Left renal cortex interstitium (tissue), 4 donors: Measurements from ENCODE around the gene NT5C1B. TPM values are rescaled to one million over a fixed set of nuclear protein-coding genes. Genes with fewer than 3 reads are reported as not detected.

Experiments used
- DNase-seq, 4 donors: peaks; one replicate each; pipeline ENCODE4 v3.0.0-alpha.2; 2013; ENCODE audit warnings: low read depth in 4 of 4, low spot score in 2 of 4, missing footprints in 1 of 4
- polyA plus RNA-seq, 4 donors: library from polyadenylated mRNA; unstranded; fragments of 120-200 nt; gene quantifications; one replicate each; pipeline ENCODE4 v1.2.1, GENCODE V29; 2013; ENCODE audit not compliant: insufficient read length in 4 of 4

NT5C1B gene
- polyA plus RNA-seq, 4 donors = 0.72 to 1.2 (median 0.92) TPM

DNA sequence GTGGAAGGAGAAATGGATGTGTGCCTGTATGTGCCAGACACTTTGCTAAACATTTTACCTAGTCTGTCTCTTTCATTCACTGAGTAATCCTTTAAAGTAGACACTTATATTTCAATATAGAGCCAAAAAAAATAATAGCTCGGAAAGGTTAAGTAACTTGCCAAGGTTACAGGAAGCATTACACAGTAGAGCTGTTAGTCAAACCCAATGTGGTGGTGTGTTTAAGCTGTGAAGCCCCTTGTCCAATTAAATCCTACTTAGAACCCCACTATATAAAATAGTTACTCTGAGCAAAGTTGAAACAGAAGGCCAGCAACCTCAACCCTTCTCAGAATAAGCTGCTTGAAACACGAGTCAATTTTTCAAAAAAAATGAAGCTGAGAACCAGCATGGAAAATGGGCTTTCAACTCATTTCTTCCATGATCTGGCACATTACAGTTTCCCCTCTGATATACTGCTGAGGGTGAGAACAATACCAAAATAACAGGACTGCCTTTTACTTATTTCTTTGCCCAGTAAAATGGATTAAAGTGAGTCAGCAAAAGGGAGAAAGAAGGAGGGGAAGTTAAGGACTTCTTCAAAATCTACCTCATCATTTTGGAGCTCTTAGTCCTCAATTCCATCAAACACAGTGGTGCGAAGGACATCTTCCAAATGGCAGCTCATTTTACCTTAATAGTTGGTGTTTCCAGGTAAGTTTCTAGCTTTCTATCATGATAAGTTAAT lies 36.9 kb downstream of the NT5C1B start:
- no peak for DNase-seq

- no peak for DNase-seq
These were observed 37.7 kb downstream of the NT5C1B start for GRCh38 chr2:18551623-18552022.

GRCh38 chr2:18551169-18551568 lies 38.2 kb downstream of the NT5C1B start:
- DNase-seq = no peak

DNA sequence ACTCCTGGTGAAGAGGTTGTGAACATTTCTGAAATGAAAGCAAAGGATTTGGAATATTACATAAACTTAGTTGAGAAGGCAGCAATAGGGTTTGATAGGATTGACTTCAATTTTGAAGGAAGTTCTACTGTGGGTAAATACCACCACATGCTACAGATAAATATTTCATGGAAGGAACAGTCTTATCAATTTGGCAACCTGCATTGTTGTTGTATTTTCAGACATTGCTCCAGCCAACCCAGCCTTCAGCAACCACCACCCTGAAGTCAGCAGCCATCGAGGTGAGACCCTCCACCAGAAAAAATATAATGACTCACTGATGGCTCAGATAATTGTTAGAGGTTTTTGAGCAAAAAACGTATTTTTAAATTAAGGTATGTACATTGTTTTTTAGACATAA lies 38.9 kb downstream of the NT5C1B start:
- DNase-seq = no peak

GRCh38 chr2:18549083-18549482 lies 40.3 kb downstream of the NT5C1B start:
- DNase-seq = no peak

GRCh38 chr2:18548621-18549020 lies 40.7 kb downstream of the NT5C1B start:
- DNase-seq = no peak

DNA sequence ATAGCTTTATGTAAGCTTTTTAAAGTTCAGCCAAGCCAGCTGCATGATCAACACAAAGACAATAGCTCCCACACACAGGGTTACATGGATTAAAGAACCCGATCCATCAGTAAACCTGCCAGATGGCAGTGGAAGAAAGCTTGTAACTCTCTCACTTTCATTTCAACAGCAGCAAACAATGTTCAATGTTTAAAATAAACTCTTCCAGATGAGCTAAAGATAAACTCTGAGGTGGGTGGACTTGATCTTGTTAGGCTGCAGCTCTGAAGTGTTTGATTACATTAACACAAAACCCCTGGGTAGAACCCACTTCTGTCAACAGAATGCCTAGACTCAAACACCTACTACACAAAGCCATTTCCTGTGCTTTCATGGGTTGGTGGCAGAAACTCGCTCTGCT lies 42.8 kb downstream of the NT5C1B start:
- DNase-seq = no peak

- DNase-seq = no peak
These were observed 44.0 kb downstream of the NT5C1B start for GRCh38 chr2:18545384-18545783.

- no peak for DNase-seq
These were observed 45.2 kb downstream of the NT5C1B start for GRCh38 chr2:18544171-18544570.

DNA sequence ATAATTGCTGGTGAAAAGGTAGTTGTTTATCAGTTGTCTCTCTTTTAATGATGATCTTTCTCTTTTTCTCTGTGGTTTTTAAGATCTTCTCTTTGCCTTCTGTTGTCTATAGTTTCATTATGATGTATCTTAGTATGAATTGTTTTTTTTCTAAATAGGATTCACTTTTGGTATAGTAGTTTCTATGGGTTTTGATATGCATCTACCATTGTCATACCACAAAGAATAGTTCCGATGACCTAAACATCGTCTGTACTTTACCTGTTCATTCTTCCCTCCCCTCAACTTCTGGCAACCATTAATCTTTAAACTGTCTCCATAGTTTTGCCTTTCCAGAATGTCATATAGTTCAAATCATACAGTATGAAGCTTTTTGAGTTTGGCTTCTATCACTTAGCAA lies 48.5 kb downstream of the NT5C1B start:
- no peak for DNase-seq

- no peak for DNase-seq
These were observed 52.7 kb downstream of the NT5C1B start for GRCh38 chr2:18536697-18537096.

DNA sequence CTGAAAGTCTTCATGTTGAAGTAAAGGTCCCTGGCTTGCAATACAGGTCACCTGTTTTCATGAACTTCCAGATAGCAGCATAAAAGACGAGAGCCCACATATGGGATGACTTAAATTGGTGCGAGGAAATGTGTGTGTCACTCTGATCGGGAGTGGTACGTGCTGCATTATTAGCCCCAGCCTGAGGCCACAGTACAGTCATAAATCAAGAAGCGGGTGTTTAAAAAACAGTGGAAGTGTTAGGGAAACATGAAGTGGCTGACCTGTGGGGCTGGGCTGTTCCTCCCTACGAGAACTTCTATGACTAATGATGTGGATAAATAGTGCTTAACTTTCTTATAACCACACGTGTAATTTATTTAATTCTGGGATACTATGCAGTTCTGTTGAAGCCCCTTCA lies 53.3 kb downstream of the NT5C1B start:
- DNase-seq = no peak

DNA sequence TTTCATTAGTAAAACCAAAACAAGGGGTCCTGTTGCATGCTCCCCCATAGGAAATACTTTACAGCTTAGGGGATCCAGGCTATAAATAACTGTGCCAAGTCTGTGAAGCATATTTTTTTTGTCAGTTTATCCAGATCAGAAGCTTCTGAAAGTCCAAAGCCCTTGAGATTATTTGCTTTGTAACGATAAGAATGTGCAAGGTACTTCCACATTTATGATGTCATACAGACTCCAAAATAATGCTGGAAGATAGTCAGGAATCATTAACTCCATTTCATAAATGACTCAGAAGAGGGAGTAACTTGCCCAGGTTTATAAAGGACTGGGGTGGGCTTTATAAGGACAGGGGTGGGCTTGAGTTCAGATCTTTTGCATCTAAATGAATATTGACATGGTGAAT lies 58.2 kb downstream of the NT5C1B start:
- DNase-seq = no peak

- no peak for DNase-seq
These were observed 61.5 kb downstream of the NT5C1B start for GRCh38 chr2:18527822-18528221.

DNA sequence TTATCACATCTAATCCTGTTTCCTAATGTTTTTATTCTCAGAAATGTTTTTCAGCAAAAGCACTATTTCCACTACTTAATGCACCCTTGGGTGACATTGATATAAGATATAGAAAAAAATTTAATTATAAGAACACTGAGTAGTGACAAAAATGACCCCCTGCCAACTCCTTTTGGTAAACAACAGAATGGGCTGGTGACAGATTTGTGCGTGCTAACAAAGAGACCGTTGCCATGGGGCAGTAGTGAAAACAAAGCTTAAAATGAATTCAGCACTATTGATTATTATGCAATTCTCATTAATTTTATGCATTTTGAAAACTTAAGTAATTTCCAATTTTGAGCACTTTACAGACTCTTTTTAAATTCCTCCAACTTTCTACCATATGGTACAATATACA lies 62.0 kb downstream of the NT5C1B start:
- no peak for DNase-seq

DNA sequence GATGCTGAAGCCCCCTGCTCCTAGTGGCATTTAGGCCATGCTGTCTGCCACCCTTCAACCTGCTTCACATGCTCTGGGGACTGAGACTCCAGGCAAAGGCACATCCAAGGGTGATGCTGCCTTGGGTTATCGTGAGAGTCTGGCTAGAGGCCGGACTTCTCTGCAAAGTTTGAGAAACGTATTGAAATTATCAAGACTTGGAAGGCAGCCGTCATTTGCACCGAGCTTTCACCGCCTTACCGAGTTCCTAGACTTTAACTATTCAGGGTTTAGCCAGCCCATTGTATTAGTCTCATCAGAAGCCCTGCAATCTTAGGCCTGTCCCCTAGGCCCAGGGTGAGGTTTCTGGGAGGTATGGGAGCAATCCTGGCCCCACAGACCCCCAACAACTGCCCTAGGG lies 62.9 kb downstream of the NT5C1B start:
- DNase-seq = no peak

- DNase-seq = no peak
These were observed 63.5 kb downstream of the NT5C1B start for GRCh38 chr2:18525852-18526251.

DNA sequence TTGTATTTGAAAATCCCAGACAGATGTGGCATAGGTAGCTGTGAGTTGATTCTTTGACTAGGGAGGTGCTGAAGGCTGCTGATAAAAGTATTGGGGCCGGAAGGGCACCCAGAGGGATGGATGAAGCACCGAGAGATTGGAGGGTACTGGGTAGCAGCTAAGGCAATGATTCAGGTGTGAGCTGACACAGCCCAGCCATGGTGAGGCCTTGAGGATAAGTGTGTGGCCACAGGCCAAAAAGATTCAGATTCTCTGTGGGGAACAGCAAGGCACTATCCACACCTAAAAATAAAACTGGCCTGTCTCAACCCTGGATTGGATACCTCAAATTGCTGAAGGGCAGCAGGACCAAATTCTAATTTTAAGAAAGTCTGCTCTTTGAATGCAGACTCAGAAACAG lies 64.1 kb downstream of the NT5C1B start:
- no peak for DNase-seq

GRCh38 chr2:18522484-18523146 lies 66.8 kb downstream of the NT5C1B start:
- DNase-seq = no peak

- DNase-seq = peak; percentile 65 to 77 (median 76)
These were observed 68.6 kb downstream of the NT5C1B start for GRCh38 chr2:18520451-18521425.

DNA sequence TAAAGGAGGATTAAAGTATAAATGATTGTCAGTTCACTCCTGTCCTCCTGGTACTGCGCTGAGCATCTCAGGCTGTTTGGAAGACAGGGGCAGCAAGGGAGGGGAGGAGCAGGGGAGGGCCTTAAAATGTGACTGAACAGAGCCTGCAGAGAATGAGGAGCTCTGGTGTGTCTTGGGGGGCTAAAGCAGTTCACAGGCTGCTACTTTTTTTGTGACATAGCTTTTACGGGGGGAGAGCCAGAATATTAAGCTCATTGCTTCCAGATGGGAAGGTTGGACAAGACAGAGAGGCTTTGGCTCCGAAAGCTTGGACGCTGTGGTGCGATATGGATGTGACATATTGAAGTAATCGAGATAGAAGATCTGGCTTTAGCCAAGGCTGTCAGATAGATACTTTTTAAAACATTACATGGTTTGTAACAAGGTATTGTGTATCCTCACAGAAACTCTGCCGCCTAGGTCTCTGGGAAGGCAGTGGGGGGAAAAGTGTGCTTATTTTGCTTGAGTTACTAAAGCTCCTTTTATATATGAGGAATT lies 69.4 kb downstream of the NT5C1B start:
- no peak for DNase-seq
